Measurements from ENCODE around the gene LSM6.

DNA sequence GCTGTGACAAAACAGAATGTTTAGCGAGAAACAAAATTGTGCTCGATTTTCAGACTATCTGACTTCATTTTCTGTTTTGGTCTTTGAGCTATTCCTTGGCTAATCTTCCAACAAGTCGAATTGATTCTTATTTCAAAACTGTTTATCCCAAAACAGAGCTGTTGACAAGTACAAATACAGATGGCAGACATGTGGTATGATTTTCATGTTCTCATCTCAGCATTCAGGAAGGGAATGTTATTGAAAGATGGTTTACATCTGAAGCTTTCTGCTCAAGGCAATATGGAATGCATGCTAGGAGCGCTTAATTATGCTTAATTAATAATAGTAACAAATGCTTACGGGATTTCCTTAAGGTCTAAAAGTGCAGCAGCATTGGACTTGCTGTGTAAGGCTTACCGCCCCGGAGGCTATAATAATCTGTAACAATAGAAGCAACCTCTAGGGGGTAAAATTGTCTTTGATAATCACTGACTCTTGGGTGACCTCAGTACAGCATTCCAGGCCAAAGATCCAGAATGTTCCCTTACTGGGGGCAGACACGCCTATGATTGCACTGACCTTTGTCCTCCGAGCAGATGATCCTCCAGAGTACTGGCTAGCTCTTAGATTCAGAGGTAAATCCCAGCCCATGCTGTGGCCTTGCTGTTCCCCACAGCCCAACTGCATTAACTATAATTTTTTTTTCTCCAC lies 16.4 kb downstream of the LSM6 start:
- TF ChIP-seq, protein P1, sequence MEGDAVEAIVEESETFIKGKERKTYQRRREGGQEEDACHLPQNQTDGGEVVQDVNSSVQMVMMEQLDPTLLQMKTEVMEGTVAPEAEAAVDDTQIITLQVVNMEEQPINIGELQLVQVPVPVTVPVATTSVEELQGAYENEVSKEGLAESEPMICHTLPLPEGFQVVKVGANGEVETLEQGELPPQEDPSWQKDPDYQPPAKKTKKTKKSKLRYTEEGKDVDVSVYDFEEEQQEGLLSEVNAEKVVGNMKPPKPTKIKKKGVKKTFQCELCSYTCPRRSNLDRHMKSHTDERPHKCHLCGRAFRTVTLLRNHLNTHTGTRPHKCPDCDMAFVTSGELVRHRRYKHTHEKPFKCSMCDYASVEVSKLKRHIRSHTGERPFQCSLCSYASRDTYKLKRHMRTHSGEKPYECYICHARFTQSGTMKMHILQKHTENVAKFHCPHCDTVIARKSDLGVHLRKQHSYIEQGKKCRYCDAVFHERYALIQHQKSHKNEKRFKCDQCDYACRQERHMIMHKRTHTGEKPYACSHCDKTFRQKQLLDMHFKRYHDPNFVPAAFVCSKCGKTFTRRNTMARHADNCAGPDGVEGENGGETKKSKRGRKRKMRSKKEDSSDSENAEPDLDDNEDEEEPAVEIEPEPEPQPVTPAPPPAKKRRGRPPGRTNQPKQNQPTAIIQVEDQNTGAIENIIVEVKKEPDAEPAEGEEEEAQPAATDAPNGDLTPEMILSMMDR (IDR thresholded peaks at IDR 0.05) = peak; percentile 24
- TF ChIP-seq MAX (IDR thresholded peaks at IDR 0.05; ENCODE audit: low read depth) (no peak), USF2 (IDR thresholded peaks at IDR 0.05; ENCODE audit: borderline replicate concordance, low read depth, low read length) (no peak), SIN3A (IDR thresholded peaks at IDR 0.05; ENCODE audit: borderline replicate concordance, low read depth, low read length) (no peak), EP300 (IDR thresholded peaks at IDR 0.05; ENCODE audit: borderline replicate concordance in 1 of 2, low read depth in 1 of 2, low read length in 1 of 2) (no peak), MXI1 (IDR thresholded peaks at IDR 0.05; ENCODE audit: low read depth, low read length) (no peak), MEF2A (IDR thresholded peaks at IDR 0.05; ENCODE audit: borderline replicate concordance, low read depth) (no peak), RAD21 (IDR thresholded peaks at IDR 0.05; ENCODE audit: low read length) (no peak), POLR2AphosphoS5 (IDR thresholded peaks at IDR 0.05; ENCODE audit: low read depth, low read length) (no peak)

All from SK-N-SH (cell line).